Neural cell (in vitro differentiated cells): ENCODE data around the gene PPAT.
"Not testable (repeated sequence)": the region's sequence is repeated elsewhere in the genome, so short reads cannot be mapped to it uniquely, and the experiment has no call there.

ENCODE experiments used
- EP300 ChIP-seq: fragments of 450-650 bp; conservative IDR thresholded peaks from 2 replicates; pipeline ENCODE4 v1.6.1; 2014; ENCODE audit warnings: antibody characterized with exemption, mild to moderate bottlenecking, moderate library complexity; ENCODE audit not compliant: poor library complexity, severe bottlenecking
- EZH2 ChIP-seq: fragments of 200-600, 300-800 bp; shearing (Covaris generic), sonication (generic); IDR thresholded peaks from 2 replicates; pipeline ENCODE4 v1.6.1; 2014; ENCODE audit warnings: antibody characterized with exemption, low read length, borderline replicate concordance, mild to moderate bottlenecking; ENCODE audit not compliant: insufficient read depth, poor library complexity, severe bottlenecking
- MXI1 ChIP-seq: fragments of 450-650 bp; conservative IDR thresholded peaks from 2 replicates; pipeline ENCODE4 v1.6.1; 2014; ENCODE audit warnings: antibody characterized with exemption, mild to moderate bottlenecking; ENCODE audit not compliant: poor library complexity, severe bottlenecking
- POLR2AphosphoS5 ChIP-seq: IDR thresholded peaks from 2 replicates; pipeline ENCODE4 v1.6.1; 2012
- RAD21 ChIP-seq: fragments of 450-650 bp; conservative IDR thresholded peaks from 2 replicates; pipeline ENCODE4 v1.6.1; 2014; ENCODE audit warnings: antibody characterized with exemption, mild to moderate bottlenecking, moderate library complexity
- SMC3 ChIP-seq: fragments of 450-650 bp; conservative IDR thresholded peaks from 2 replicates; pipeline ENCODE4 v1.6.1; 2014; ENCODE audit warnings: antibody characterized with exemption, mild to moderate bottlenecking, moderate library complexity; ENCODE audit not compliant: poor library complexity
- TAF1 ChIP-seq: IDR thresholded peaks from 2 replicates; pipeline ENCODE4 v1.6.1; 2012; ENCODE audit warnings: low read depth
- TF ChIP-seq, protein P1 (sequence below): fragments of 450-650 bp; IDR thresholded peaks from 2 replicates; pipeline ENCODE4 v1.5.1; 2014; ENCODE audit warnings: antibody characterized with exemption, mild to moderate bottlenecking, moderate library complexity; ENCODE audit not compliant: poor library complexity, severe bottlenecking
- TF ChIP-seq, protein P2 (sequence below): IDR thresholded peaks from 2 replicates; pipeline ENCODE4 v1.6.1; 2012; ENCODE audit warnings: borderline replicate concordance

DNA sequence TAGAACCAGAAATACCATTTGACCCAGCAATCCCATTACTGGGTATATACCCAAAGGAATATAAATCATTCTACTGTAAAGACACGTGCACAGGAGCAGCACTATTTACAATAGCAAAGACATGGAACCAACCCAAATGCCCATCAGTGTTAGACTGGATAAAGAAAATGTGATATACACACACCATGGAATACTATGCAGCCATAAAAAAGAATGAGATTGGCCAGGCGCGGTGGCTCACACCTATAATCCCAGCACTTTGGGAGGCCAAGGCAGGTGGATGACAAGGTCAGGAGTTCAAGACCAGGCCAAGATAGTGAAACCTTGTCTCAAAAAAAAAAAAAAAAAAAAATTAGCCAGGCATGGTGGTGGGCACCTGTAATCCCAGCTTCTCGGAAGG lies 14.1 kb upstream of the PPAT start:
- TF ChIP-seq, protein P1, sequence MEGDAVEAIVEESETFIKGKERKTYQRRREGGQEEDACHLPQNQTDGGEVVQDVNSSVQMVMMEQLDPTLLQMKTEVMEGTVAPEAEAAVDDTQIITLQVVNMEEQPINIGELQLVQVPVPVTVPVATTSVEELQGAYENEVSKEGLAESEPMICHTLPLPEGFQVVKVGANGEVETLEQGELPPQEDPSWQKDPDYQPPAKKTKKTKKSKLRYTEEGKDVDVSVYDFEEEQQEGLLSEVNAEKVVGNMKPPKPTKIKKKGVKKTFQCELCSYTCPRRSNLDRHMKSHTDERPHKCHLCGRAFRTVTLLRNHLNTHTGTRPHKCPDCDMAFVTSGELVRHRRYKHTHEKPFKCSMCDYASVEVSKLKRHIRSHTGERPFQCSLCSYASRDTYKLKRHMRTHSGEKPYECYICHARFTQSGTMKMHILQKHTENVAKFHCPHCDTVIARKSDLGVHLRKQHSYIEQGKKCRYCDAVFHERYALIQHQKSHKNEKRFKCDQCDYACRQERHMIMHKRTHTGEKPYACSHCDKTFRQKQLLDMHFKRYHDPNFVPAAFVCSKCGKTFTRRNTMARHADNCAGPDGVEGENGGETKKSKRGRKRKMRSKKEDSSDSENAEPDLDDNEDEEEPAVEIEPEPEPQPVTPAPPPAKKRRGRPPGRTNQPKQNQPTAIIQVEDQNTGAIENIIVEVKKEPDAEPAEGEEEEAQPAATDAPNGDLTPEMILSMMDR, result not testable (repeated sequence)
- TF ChIP-seq EP300, MXI1, POLR2AphosphoS5, EZH2, TAF1, SMC3, RAD21: not testable (repeated sequence)
- TF ChIP-seq, protein P2, sequence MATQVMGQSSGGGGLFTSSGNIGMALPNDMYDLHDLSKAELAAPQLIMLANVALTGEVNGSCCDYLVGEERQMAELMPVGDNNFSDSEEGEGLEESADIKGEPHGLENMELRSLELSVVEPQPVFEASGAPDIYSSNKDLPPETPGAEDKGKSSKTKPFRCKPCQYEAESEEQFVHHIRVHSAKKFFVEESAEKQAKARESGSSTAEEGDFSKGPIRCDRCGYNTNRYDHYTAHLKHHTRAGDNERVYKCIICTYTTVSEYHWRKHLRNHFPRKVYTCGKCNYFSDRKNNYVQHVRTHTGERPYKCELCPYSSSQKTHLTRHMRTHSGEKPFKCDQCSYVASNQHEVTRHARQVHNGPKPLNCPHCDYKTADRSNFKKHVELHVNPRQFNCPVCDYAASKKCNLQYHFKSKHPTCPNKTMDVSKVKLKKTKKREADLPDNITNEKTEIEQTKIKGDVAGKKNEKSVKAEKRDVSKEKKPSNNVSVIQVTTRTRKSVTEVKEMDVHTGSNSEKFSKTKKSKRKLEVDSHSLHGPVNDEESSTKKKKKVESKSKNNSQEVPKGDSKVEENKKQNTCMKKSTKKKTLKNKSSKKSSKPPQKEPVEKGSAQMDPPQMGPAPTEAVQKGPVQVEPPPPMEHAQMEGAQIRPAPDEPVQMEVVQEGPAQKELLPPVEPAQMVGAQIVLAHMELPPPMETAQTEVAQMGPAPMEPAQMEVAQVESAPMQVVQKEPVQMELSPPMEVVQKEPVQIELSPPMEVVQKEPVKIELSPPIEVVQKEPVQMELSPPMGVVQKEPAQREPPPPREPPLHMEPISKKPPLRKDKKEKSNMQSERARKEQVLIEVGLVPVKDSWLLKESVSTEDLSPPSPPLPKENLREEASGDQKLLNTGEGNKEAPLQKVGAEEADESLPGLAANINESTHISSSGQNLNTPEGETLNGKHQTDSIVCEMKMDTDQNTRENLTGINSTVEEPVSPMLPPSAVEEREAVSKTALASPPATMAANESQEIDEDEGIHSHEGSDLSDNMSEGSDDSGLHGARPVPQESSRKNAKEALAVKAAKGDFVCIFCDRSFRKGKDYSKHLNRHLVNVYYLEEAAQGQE, result not testable (repeated sequence)
